H1 (cell line): ENCODE results near the gene SH2B2. TPM values are rescaled to one million over a fixed set of nuclear protein-coding genes. Genes with fewer than 3 reads are reported as not detected.
A peak's percentile ranks its signal among the peaks of the same experiment; 100 is the strongest.

Source experiments
- CTCF ChIA-PET: fragments of 300-600 bp; sonication (Branson Sonifier 250); formaldehyde crosslinking; loops from one replicate; lab custom pipeline; 2021; ENCODE audit not compliant: partially characterized antibody; lab: Charles Lee
- POLR2A ChIA-PET: fragments of 300-600 bp; sonication (Branson Sonifier 250); formaldehyde crosslinking; loops from one replicate; lab custom pipeline; 2021; ENCODE audit warnings: inconsistent platforms; ENCODE audit not compliant: partially characterized antibody; lab: Charles Lee
- DNase-seq, 2 experiments: peaks; one replicate each; pipeline versions ENCODE4 v3.0.0 to v3.0.0-alpha.2; 2010 to 2022; ENCODE audit warnings: low spot score in 2 of 2, low read depth in 1 of 2, mixed read lengths in 1 of 2
- FAIRE-seq: peaks from 2 replicates; lab custom pipeline; 2011; peaks lifted over from hg19 to GRCh38; lab: Jason Lieb, UNC
- H2AFZ ChIP-seq: 2 replicates; pipeline ENCODE4 v1.8.1; 2012; ENCODE audit warnings: low read length, inconsistent platforms
- H2AK5ac ChIP-seq: 2 replicates; pipeline ENCODE4 v1.6.1; 2013; ENCODE audit warnings: low read depth, low read length
- H2BK120ac ChIP-seq: replicated peaks from 2 replicates; pipeline ENCODE3; 2013; ENCODE audit warnings: low read depth, low read length, inconsistent platforms
- H2BK12ac ChIP-seq: 2 replicates; pipeline ENCODE4 v1.6.1; 2013; ENCODE audit warnings: low read depth, low read length
- H2BK15ac ChIP-seq: 2 replicates; pipeline ENCODE4 v1.6.1; 2013; ENCODE audit warnings: low read length
- H2BK20ac ChIP-seq: 2 replicates; pipeline ENCODE4 v1.6.1; 2013; ENCODE audit warnings: low read length
- H2BK5ac ChIP-seq: 2 replicates; pipeline ENCODE4 v1.6.1; 2013; ENCODE audit warnings: low read depth, low read length
- H3K14ac ChIP-seq: 2 replicates; pipeline ENCODE4 v1.6.1; 2013; ENCODE audit warnings: inconsistent platforms; ENCODE audit not compliant: insufficient read length
- H3K18ac ChIP-seq: 2 replicates; pipeline ENCODE4 v1.6.1; 2013; ENCODE audit warnings: low read length; ENCODE audit errors: extremely low read depth
- H3K23ac ChIP-seq: 2 replicates; pipeline ENCODE4 v1.6.1; 2013; ENCODE audit warnings: inconsistent platforms; ENCODE audit not compliant: insufficient read length
- H3K23me2 ChIP-seq: 2 replicates; pipeline ENCODE4 v1.6.1; 2013; ENCODE audit warnings: low read depth, low read length
- H3K27ac ChIP-seq: 2 replicates; pipeline ENCODE4 v1.6.1; 2011; ENCODE audit warnings: low read depth, low read length, inconsistent platforms
- H3K27me3 ChIP-seq, 4 experiments: replicated peaks in 1 of 4; 1 replicate in 1 of 4; 2 replicates in 3 of 4; pipeline versions ENCODE4 v1.6.1 to v1.8.1; 2011 to 2013; ENCODE audit warnings: low read length in 3 of 4, mild to moderate bottlenecking in 3 of 4, inconsistent platforms in 2 of 4, mixed read lengths in 2 of 4, moderate library complexity in 1 of 4; ENCODE audit not compliant: control insufficient read depth in 3 of 4, insufficient read depth in 3 of 4; ENCODE audit errors: extremely low read depth in 1 of 4
- H3K36me3 ChIP-seq, 4 experiments: 2 replicates each; pipeline versions ENCODE4 v1.6.1 to v1.8.1; 2011 to 2013; ENCODE audit warnings: mild to moderate bottlenecking in 4 of 4, low read length in 3 of 4, moderate library complexity in 2 of 4, control low read depth in 1 of 4, inconsistent platforms in 1 of 4; ENCODE audit not compliant: insufficient read depth in 4 of 4, control insufficient read depth in 2 of 4
- H3K4ac ChIP-seq: replicated peaks from 2 replicates; pipeline ENCODE3; 2013; ENCODE audit warnings: low read length, low read depth, mixed read lengths, inconsistent platforms; ENCODE audit not compliant: insufficient read length
- H3K4me1 ChIP-seq, 4 experiments: replicated peaks in 1 of 4; 1 replicate in 1 of 4; 2 replicates in 3 of 4; pipeline versions ENCODE4 v1.6.1 to v1.8.1; 2011 to 2013; ENCODE audit warnings: low read length in 3 of 4, inconsistent platforms in 2 of 4, mixed read lengths in 1 of 4; ENCODE audit not compliant: insufficient read depth in 4 of 4, control insufficient read depth in 3 of 4
- H3K4me2 ChIP-seq, 2 experiments: 2 replicates each; pipeline versions ENCODE4 v1.6.1 to v1.8.1; 2011 to 2013; ENCODE audit warnings: low read depth in 2 of 2, low read length in 2 of 2, control low read depth in 1 of 2, inconsistent platforms in 1 of 2, mild to moderate bottlenecking in 1 of 2; ENCODE audit not compliant: insufficient read depth in 1 of 2
- H3K4me3 ChIP-seq, 4 experiments: fragments of 200-600, 300-600 bp in 1 of 4; sonication (generic), shearing (Covaris generic), sonication (Bioruptor Twin) in 1 of 4; 2 replicates each; pipeline versions ENCODE4 v1.5.1 to v1.8.1; 2011 to 2016; ENCODE audit warnings: low read length in 4 of 4, low read depth in 3 of 4, control low read depth in 2 of 4, inconsistent platforms in 2 of 4, mild to moderate bottlenecking in 2 of 4, mixed read lengths in 1 of 4, moderate library complexity in 1 of 4; ENCODE audit not compliant: insufficient read depth in 2 of 4; ENCODE audit errors: extremely low read depth in 1 of 4
- H3K56ac ChIP-seq: replicated peaks from 2 replicates; pipeline ENCODE3; 2013; ENCODE audit warnings: low read depth, mild to moderate bottlenecking, mixed read lengths, low read length, inconsistent platforms; ENCODE audit not compliant: insufficient read length
- H3K79me1 ChIP-seq: 2 replicates; pipeline ENCODE4 v1.6.1; 2013; ENCODE audit warnings: low read depth, low read length, control low read depth
- H3K79me2 ChIP-seq, 2 experiments: 2 replicates each; pipeline versions ENCODE4 v1.6.1 to v1.8.1; 2012 to 2013; ENCODE audit warnings: low read length in 2 of 2, mild to moderate bottlenecking in 2 of 2, inconsistent platforms in 1 of 2; ENCODE audit not compliant: insufficient read depth in 2 of 2, control insufficient read depth in 1 of 2
- H3K9ac ChIP-seq, 4 experiments: replicated peaks in 1 of 4; 1 replicate in 1 of 4; 2 replicates in 3 of 4; pipeline versions ENCODE4 v1.6.1 to v1.8.1; 2011 to 2013; ENCODE audit warnings: low read depth in 3 of 4, low read length in 3 of 4, control low read depth in 2 of 4, mild to moderate bottlenecking in 2 of 4, moderate library complexity in 2 of 4, inconsistent platforms in 1 of 4; ENCODE audit errors: extremely low read depth in 1 of 4
- H3K9me3 ChIP-seq, 2 experiments: 2 replicates each; pipeline versions ENCODE4 v1.6.1 to v1.8.1; 2012 to 2013; ENCODE audit warnings: mild to moderate bottlenecking in 2 of 2, moderate library complexity in 2 of 2, control low read depth in 1 of 2, inconsistent platforms in 1 of 2, low read depth in 1 of 2, low read length in 1 of 2, mixed read lengths in 1 of 2; ENCODE audit not compliant: insufficient read depth in 2 of 2
- H4K20me1 ChIP-seq, 2 experiments: replicated peaks in 1 of 2; 2 replicates each; pipeline versions ENCODE3 to v1.8.1; 2011 to 2013; ENCODE audit warnings: inconsistent platforms in 2 of 2, low read length in 2 of 2, mild to moderate bottlenecking in 1 of 2; ENCODE audit not compliant: insufficient read depth in 2 of 2, control insufficient read depth in 1 of 2
- H4K5ac ChIP-seq: 2 replicates; pipeline ENCODE4 v1.6.1; 2013; ENCODE audit warnings: low read length, low read depth, mixed read lengths, inconsistent platforms; ENCODE audit not compliant: insufficient read length
- H4K8ac ChIP-seq: 2 replicates; pipeline ENCODE4 v1.8.0; 2013; ENCODE audit warnings: mild to moderate bottlenecking, moderate library complexity, low read length, inconsistent platforms; ENCODE audit not compliant: insufficient read depth; ENCODE audit errors: extremely low read depth
- H4K91ac ChIP-seq: replicated peaks from 2 replicates; pipeline ENCODE3; 2013; ENCODE audit warnings: low read length, mixed read lengths, inconsistent platforms; ENCODE audit not compliant: insufficient read length
- CTCF ChIP-seq, 3 experiments: IDR thresholded peaks; 1 replicate in 2 of 3; 2 replicates in 1 of 3; pipeline versions ENCODE4 v1.5.1 to v1.6.1; 2011; ENCODE audit warnings: low read length in 3 of 3, mild to moderate bottlenecking in 3 of 3, inconsistent platforms in 2 of 3, low read depth in 1 of 3, moderate library complexity in 1 of 3; ENCODE audit not compliant: insufficient read depth in 1 of 3; ENCODE audit errors: control extremely low read depth in 1 of 3
- FOSL1 ChIP-seq: IDR thresholded peaks from 2 replicates; pipeline ENCODE4 v1.6.1; 2011; ENCODE audit warnings: mild to moderate bottlenecking, low read depth, low read length, moderate library complexity; ENCODE audit not compliant: insufficient read depth
- HDAC2 ChIP-seq, 2 experiments: fragments of 300-600 bp in 1 of 2; sonication (generic) in 1 of 2; IDR thresholded peaks; 2 replicates each; pipeline ENCODE4 v1.6.1; 2011 to 2012; ENCODE audit warnings: low read depth in 2 of 2, low read length in 2 of 2, mild to moderate bottlenecking in 2 of 2, moderate library complexity in 2 of 2, borderline replicate concordance in 1 of 2, inconsistent platforms in 1 of 2
- KDM1A ChIP-seq: fragments of 200-600, 300-600 bp; sonication (generic); IDR thresholded peaks from 2 replicates; pipeline ENCODE4 v1.7.1; 2016; ENCODE audit warnings: mild to moderate bottlenecking, low read length, borderline replicate concordance
- WGBS, 2 experiments: shearing (Covaris generic) in 1 of 2; methylation state at CpG; one replicate each; pipeline versions ENCODE4 v1.1.6 to v1.1.7; 2013 to 2015; ENCODE audit warnings: low lambda C conversion rate in 2 of 2, mixed read lengths in 2 of 2, inconsistent platforms in 1 of 2, low coverage in 1 of 2, missing lambda C conversion rate in 1 of 2; ENCODE audit not compliant: insufficient replicate concordance in 2 of 2, insufficient coverage in 1 of 2, insufficient read length in 1 of 2; ENCODE audit errors: extremely low coverage in 1 of 2, missing lambda C conversion rate in 1 of 2; 5-methylcytosine and 5-hydroxymethylcytosine counted together
- polyA plus RNA-seq, 7 experiments: library from polyadenylated mRNA; depleted of rRNA in 3 of 7; stranded (reverse) in 5 of 7; unstranded in 2 of 7; fragments of >200 nt in 5 of 7; fragments of 200-250 nt in 2 of 7; gene quantifications; 1 replicate in 5 of 7; 2 replicates in 1 of 7; 4 replicates in 1 of 7; pipeline versions ENCODE4 v1.2.1 to v1.2.3, GENCODE V29; 2011 to 2013; ENCODE audit warnings: missing spikeins in 2 of 7, mixed read lengths in 2 of 7
- total RNA-seq: library from RNA; stranded (reverse); fragmentation: NEBNext Ultra II Directional; extraction: Animal tissue kit (Norgen Biotek cat#: 25700); gene quantifications from 2 replicates; pipeline ENCODE4 v1.2.1, GENCODE V29; 2021
- TF ChIP-seq, protein P1 (sequence below): IDR thresholded peaks from 2 replicates; pipeline ENCODE4 v1.6.1; 2012; ENCODE audit warnings: inconsistent platforms

Gene SH2B2
- total and polyA plus RNA-seq, 2 of the 8 experiments (the other 6 are each of a cell fraction or from before 2014, with no cell fraction given), result 11.5 to 18.7 TPM

DNA sequence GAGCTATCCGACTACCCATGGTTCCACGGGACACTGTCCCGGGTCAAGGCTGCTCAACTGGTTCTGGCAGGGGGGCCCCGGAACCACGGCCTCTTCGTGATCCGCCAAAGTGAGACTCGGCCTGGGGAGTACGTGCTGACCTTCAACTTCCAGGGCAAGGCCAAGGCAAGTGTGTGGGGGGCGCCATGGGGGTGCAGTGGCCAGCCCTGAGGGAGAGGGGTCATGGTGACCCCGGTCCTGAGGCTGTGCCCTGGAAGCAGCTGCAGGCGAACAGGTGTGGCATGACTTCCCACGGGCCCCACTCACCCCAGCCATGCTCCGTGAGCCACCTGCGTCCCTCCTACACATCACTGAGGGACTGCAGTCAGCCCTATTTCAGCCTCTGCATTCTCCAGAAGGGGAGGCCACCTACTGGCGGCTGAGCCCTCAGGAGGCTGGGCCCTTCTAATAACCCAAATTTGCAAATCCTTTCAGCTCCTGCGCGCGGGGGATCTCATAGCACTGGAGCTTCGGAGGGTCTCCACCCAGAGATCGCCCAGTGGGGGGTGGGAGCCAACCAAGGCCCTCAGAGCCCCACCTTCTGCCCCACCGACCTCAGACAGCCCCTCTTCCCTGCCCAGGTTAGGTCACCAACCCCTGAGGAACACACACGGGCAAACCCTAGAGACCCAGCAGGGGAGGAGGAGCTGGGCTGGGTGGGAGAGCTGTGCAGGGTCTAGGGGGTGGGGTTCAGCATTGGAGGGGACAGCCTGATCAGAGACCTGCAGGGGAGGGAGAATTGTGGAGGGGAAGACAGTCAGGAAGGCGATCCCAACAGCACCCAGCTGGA lies 30.8 kb downstream of the SH2B2 start:
- Histone ChIP-seq H3K23me2 (peaks cover 5% of the 10 kb centered on the region), H4K91ac (no peak overlapping the region), H3K56ac (no peak overlapping the region), H2AFZ (no peak overlapping the region), H3K79me1 (no peaks in the 10 kb centered on the region), H2BK120ac (no peak overlapping the region), H3K27me3 (peaks cover 0 to 1% (median 0%) of the 10 kb centered on the region in 4 experiments; a peak in 2 of 7 replicates), H4K8ac (no peak overlapping the region), H4K5ac (no peak overlapping the region), H3K4me2 (no peak overlapping the region), H3K79me2 (no peaks in the 10 kb centered on the region), H2BK12ac (no peak overlapping the region; the same call in 1 of the 2 replicates), H3K14ac (no peak overlapping the region), H3K23ac (no peak overlapping the region), H3K27ac (no peak overlapping the region), H3K18ac (0 out of 2 replicates have a peak overlapping the region, but pooled peaks have one; percentile 7), H3K4me3 (no peak overlapping the region), H2AK5ac (no peak overlapping the region), H3K4me1 (peaks cover 4 to 12% (median 8%) of the 10 kb centered on the region in 4 experiments; a peak in 6 of 7 replicates), H2BK15ac (no peak overlapping the region), H3K4ac (no peak overlapping the region), H3K9ac (no peak overlapping the region), H3K36me3 (peaks cover 0 to 4% (median 2%) of the 10 kb centered on the region in 4 experiments; a peak in 3 of 8 replicates), H3K9me3 (no peaks in the 10 kb centered on the region), H2BK20ac (no peak overlapping the region), H2BK5ac (no peak overlapping the region), H4K20me1 (peaks cover 0 to 7% of the 10 kb centered on the region in 2 experiments)
- ChIA-PET CTCF (interaction anchor here (0.6 to 8.6 kb wide), 10 partner anchors 11 to 707 kb away, joined by 3 to 134 read pairs (median 4); no protein-coding TSS in a partner anchor), POLR2A (interaction anchor here (0.7 kb wide), 1 partner anchor 14 kb away, joined by 3 read pairs; no protein-coding TSS in a partner anchor)
- FAIRE-seq (no peak), DNase-seq (no peak)
- TF ChIP-seq FOSL1, result no peak
- peak in 2 of 3 experiments; percentile 34 to 38; a peak in 3 of 4 replicates for TF ChIP-seq CTCF (IDR thresholded peaks at IDR 0.05; ENCODE audit: control extremely low read depth in 1 of 3, insufficient read depth in 1 of 3, low read depth in 1 of 3, low read length in 3 of 3)
- TF ChIP-seq KDM1A, result no peak
- TF ChIP-seq, protein P1, sequence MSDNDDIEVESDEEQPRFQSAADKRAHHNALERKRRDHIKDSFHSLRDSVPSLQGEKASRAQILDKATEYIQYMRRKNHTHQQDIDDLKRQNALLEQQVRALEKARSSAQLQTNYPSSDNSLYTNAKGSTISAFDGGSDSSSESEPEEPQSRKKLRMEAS, result no peak
- no peak for TF ChIP-seq HDAC2 (IDR thresholded peaks at IDR 0.05; ENCODE audit: borderline replicate concordance in 1 of 2, low read depth in 2 of 2, low read length in 2 of 2)
- 77% methylated on average over 21 of the region's 24 CpGs; no CpG with 5 or more reads in 1 of the 2 experiments for WGBS, 2 experiments
